H7 (cell line): Measurements from ENCODE around the gene OOSP4A. TPM values are rescaled to one million over a fixed set of nuclear protein-coding genes. Genes with fewer than 3 reads are reported as not detected.
"Not testable (repeated sequence)": the region's sequence is repeated elsewhere in the genome, so short reads cannot be mapped to it uniquely, and the experiment has no call there.

ENCODE experiments used
- DNase-seq: peaks from one replicate; pipeline ENCODE4 v3.0.0; 2012
- H3K27me3 ChIP-seq: 2 replicates; pipeline ENCODE4 v1.6.0; 2011; ENCODE audit warnings: mild to moderate bottlenecking, low read length; ENCODE audit not compliant: control insufficient read depth, insufficient read depth
- H3K36me3 ChIP-seq: replicated peaks from 2 replicates; pipeline ENCODE4 v1.5.1; 2011; ENCODE audit warnings: low read length; ENCODE audit not compliant: control insufficient read depth, insufficient read depth
- H3K4me3 ChIP-seq: 2 replicates; pipeline ENCODE4 v1.5.1; 2011; ENCODE audit warnings: low read depth, mild to moderate bottlenecking, control low read depth, low read length, moderate library complexity; ENCODE audit not compliant: insufficient read depth
- total RNA-seq: library from RNA; depleted of rRNA; stranded (reverse); fragments of >200 nt; shearing (Covaris generic); gene quantifications from 2 replicates; pipeline ENCODE4 v1.2.3, GENCODE V29; 2014

The OOSP4A gene
- total RNA-seq, 1 experiment from 2014 or later, result not detected

DNA sequence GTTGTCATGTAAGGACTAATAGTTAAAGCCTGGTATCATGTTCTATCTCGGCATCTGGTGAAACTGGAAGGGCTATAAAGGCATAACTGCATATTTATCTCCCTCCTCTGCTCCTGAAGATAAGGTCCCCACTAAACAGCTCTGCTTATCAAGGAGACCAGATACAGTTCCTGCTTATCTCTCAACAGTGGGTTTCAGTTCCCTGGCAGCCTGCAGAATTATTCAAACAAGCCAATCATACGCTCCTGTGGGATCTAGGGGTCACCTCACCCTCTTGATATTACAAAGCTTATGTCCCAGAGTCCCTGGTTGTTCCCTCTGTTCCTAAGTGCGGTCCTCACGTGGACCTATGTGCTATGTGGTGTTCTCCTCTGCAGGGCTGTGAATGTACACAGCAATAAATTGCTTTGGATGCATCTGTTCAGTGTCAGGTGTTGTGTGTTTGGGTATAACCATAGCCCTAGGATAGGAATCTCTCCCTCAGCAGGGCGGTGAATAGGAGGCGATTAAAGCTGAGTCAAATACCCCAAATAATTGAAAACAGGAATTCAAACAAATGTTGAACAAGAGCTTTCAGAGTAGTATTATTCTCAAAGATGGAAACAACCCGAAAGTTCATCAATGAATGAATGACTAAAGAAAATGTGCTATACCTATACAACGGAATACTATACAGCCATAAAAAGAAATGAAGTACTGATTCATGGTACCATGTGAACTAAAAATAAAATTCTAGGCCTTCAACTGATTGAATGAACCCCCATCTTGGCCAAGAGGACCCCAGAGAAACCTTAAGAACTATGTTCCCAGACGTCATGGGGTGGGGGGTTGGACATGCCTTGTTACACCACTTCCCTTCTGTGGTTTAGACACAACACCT lies 3.1 kb upstream of the OOSP4A start:
- Histone ChIP-seq H3K27me3 (no peaks in the 10 kb centered on the region), H3K36me3 (no peaks in the 10 kb centered on the region), H3K4me3 (no peak overlapping the region)
- DNase-seq, result no peak

GRCh38 chr11:59962107-59962482 lies 1.7 kb upstream of the OOSP4A start:
- Histone ChIP-seq H3K36me3 (no peaks in the 10 kb centered on the region), H3K4me3 (no peak overlapping the region), H3K27me3 (no peaks in the 10 kb centered on the region)
- no peak for DNase-seq

DNA sequence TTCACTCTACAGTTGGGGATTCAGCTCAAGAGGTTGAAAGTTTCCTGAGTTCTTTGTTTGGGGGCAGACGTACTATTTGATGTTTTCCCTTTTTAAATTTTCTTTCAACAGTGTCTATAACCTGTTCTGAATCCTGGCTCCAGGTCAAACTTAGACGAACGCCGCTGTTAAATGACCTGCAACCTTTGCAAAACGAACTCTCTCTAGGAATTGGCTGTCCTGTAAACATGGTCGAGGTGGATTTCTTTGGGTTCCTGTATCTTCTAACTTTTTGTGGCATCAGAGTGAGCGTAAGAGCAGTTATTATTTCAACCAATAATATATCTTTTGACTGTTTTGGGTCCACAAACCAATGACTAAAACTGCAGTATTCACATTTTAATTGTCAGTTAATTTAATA lies 1.6 kb downstream of the OOSP4A start:
- Histone ChIP-seq H3K27me3 (no peaks in the 10 kb centered on the region), H3K4me3 (no peak overlapping the region), H3K36me3 (no peaks in the 10 kb centered on the region)
- no peak for DNase-seq

GRCh38 chr11:59966201-59966600 lies 2.4 kb downstream of the OOSP4A start:
- no peaks in the 10 kb centered on the region for H3K36me3 ChIP-seq
- H3K27me3 ChIP-seq, result no peaks in the 10 kb centered on the region
- DNase-seq, result no peak
- H3K4me3 ChIP-seq, result no peak overlapping the region

DNA sequence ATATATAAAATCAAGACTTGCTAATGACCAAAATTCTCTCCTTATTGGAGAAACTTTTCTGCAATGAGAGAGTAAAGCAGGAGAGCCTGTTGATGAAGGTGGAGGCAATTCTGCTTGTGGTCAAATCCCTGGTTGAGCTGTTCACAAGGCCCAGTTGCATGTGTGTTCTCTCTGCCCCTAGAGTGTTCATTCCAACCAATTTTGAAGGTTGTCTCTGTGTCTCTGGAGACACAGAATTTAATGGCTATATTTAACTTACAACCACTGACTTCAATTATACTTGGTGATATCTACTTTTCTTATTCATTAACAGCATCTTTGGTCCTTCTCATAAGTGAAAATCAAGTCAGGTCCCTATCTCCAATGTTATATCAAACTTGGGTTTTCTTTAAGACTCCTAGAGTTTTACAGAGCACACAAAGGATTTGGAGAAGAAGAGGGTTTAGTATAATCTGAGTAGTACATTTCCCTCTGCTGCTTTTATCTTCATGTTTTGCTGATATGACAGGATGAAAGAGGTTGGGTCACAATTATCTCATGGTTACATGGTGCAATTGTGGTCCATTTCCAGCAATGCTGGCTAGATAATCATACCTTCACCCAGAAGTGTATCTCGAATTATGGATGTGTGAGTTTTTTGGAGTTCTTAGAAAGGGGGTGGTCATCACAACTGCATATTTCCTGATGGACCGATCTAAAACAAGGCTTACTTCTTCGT lies 4.0 kb downstream of the OOSP4A start:
- no peak for DNase-seq
- H3K4me3 ChIP-seq, result no peak overlapping the region
- no peaks in the 10 kb centered on the region for H3K36me3 ChIP-seq
- no peaks in the 10 kb centered on the region for H3K27me3 ChIP-seq

DNA sequence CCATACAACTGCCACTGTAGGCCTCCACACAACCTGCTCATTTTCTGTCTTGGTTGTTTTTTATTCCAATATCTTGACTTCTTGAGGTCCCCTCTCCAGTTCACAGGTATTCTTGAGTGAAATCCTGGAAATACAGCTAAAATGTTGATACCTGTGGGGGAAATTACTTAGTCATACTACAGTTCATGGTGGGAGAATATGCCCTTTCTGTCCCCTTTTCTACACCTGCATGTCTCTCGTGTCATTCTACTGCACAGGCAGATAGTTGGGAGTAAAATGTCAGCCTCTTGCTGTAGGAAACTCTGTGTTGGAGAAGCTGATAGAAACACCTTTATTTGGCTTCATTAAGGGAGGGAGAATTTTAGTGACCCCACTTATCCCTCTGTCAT lies 4.6 kb downstream of the OOSP4A start:
- DNase-seq, result no peak

DNA sequence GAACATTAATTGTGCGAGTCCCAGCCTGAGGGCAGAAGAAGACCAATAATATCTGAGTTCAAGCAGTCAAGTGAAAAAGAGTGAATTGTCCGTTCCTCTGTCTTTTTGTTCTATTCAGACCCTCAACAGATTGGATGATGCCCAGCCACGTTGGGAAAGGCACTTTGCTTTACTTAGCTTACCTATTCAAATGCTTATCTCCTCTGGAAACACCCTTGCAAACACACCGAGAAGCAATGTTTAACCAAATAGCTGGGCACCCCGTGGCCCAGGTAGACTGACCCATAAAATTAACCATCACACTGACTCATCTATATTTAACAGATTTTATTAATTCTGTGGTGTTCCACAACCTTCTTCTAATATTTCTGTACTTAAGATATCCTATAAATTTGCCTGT lies 9.3 kb downstream of the OOSP4A start:
- Histone ChIP-seq H3K27me3 (no peaks in the 10 kb centered on the region), H3K4me3 (no peak overlapping the region), H3K36me3 (no peaks in the 10 kb centered on the region)
- DNase-seq, result peak; percentile 5

More for the DNA sequence above, 4.6 kb downstream of the OOSP4A start:
- Histone ChIP-seq H3K36me3 (no peaks in the 10 kb centered on the region), H3K4me3 (no peak overlapping the region), H3K27me3 (no peaks in the 10 kb centered on the region)

DNA sequence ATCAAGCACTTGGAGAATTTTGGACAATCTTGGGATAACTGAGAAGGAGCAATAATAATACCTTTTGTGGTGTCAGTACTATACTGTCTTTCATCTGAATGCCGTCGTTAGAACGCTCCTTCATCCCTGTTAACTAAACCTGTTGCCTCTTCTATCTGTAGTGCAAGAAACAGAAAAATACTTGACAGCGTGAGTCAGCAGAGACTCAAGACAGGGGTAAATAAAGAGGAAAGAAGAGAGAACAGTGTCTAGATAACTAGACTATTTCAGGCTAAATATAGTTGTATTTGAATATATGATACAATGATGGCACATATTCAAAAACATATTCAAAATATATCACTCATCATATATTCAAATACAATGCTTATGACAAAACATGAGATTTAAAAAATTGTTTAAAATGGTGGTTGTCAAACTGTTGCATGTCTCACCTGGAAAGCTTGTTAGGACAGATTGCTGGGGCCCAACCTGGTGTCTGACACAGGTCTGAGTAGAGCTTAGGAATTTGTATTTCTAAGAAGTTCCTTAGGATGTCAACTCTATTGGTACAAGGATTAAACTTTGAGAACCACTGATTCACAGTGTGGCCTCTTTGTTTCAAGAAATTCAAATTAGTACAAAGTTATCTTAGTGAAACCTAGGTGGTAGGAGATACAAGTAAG lies 17.4 kb downstream of the OOSP4A start:
- H3K36me3 ChIP-seq, result no peaks in the 10 kb centered on the region
- DNase-seq, result no peak
- no peaks in the 10 kb centered on the region for H3K27me3 ChIP-seq
- no peak overlapping the region for H3K4me3 ChIP-seq

GRCh38 chr11:59982037-59982436 lies 18.2 kb downstream of the OOSP4A start:
- H3K4me3 ChIP-seq, H3K36me3 ChIP-seq, H3K27me3 ChIP-seq, DNase-seq: not testable (repeated sequence)

DNA sequence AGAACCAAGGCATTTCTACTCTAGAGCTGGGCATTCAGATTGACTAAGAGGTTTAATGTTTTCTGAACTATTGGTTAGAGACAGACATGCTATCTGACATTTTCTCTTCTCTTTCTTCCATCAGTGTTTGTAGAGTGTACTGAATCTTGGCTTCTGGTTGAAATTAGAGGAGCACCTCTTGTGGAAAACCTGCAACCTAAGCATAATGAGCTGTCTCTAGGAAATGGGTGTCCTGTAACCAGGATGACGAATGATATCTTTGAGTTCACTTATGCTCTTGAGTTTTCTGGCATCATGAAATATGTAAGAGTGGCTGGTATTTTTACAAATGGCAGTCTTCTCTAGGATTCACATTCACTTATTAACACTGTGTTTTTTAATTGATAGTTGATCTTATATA lies 19.4 kb downstream of the OOSP4A start:
- no peaks in the 10 kb centered on the region for H3K36me3 ChIP-seq
- DNase-seq, result no peak
- no peak overlapping the region for H3K4me3 ChIP-seq
- H3K27me3 ChIP-seq, result no peaks in the 10 kb centered on the region

- Histone ChIP-seq H3K36me3 (no peaks in the 10 kb centered on the region), H3K4me3 (no peak overlapping the region), H3K27me3 (no peaks in the 10 kb centered on the region)
- no peak for DNase-seq
These were observed 20.5 kb downstream of the OOSP4A start for GRCh38 chr11:59984368-59984767.

- no peaks in the 10 kb centered on the region for H3K27me3 ChIP-seq
- H3K36me3 ChIP-seq, result no peaks in the 10 kb centered on the region
- no peak overlapping the region for H3K4me3 ChIP-seq
- no peak for DNase-seq
These were observed 26.6 kb downstream of the OOSP4A start for GRCh38 chr11:59990421-59990820.

GRCh38 chr11:59992425-59992824 lies 28.6 kb downstream of the OOSP4A start:
- Histone ChIP-seq H3K27me3 (no peaks in the 10 kb centered on the region), H3K4me3 (no peak overlapping the region), H3K36me3 (no peaks in the 10 kb centered on the region)
- DNase-seq, result no peak

- H3K27me3 ChIP-seq, result no peaks in the 10 kb centered on the region
- H3K36me3 ChIP-seq, result no peaks in the 10 kb centered on the region
- no peak overlapping the region for H3K4me3 ChIP-seq
- no peak for DNase-seq
These were observed 34.0 kb downstream of the OOSP4A start for GRCh38 chr11:59997800-59998199.

DNA sequence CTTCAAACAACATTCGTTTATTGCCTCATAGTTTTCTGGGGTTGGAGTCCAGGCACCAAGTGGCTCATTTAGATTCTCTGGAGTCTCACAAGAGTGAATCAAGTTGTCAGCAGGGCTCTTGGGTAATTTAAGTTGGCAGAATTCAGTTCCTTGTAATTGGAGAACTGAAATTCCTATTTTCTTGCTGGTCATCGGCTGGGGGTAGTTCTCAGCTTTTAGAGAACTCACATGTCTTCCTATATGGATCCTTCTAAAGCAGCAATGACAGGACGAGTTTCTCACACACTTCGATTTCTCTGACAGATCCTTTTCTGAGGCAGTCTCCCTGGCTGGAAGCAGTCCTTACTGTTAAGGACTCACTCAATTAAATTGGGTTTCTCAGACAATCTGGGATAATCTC lies 35.9 kb downstream of the OOSP4A start:
- DNase-seq, result no peak
- no peak overlapping the region for H3K4me3 ChIP-seq
- H3K27me3 ChIP-seq, result no peaks in the 10 kb centered on the region
- no peaks in the 10 kb centered on the region for H3K36me3 ChIP-seq
